ENCODE data around the gene DMXL2.

The DMXL2 gene

GRCh38 chr15:51641490-51642130 lies 19.0 kb upstream of the DMXL2 start:
- no peak overlapping the region for H3K27ac ChIP-seq
- no peak for TF ChIP-seq CTCF (conservative IDR thresholded peaks at IDR 0.05)

- no peak overlapping the region for H3K27ac ChIP-seq
- no peak for TF ChIP-seq CTCF (conservative IDR thresholded peaks at IDR 0.05)
Observed at GRCh38 chr15:51634591-51635198, 12.1 kb upstream of the DMXL2 start.

DNA sequence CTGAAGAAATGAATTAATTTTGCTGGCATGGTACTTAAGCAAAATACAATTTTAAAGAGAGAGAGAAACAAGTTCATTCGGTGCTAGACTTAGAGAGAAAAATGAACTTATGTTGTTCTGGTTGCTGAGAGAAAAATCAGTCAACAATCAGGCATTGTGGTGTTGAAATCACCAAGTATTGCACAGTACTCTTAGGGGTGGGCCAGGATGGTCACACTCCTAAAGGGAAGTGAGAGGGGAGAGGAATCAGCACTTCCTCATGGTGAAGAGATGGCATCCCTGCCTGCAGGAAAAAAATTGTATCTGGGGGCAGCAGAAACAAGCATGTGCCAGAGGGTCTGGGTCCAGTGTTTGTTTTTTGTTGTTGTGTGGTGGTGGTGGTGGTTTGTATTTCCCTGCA lies 7.0 kb upstream of the DMXL2 start:
- no peak overlapping the region for H3K27ac ChIP-seq
- TF ChIP-seq CTCF (conservative IDR thresholded peaks at IDR 0.05), result no peak

- H3K27ac ChIP-seq, result no peak overlapping the region
- no peak for TF ChIP-seq CTCF (conservative IDR thresholded peaks at IDR 0.05)
Observed at GRCh38 chr15:51625236-51625635, 2.7 kb upstream of the DMXL2 start.

GRCh38 chr15:51624022-51624421 lies 1.5 kb upstream of the DMXL2 start:
- TF ChIP-seq CTCF (conservative IDR thresholded peaks at IDR 0.05), result no peak
- H3K27ac ChIP-seq, result peak overlapping the region; percentile 89

GRCh38 chr15:51623386-51623938 lies 891 bp upstream of the DMXL2 start:
- H3K27ac ChIP-seq, result peak overlapping the region; percentile 89
- no peak for TF ChIP-seq CTCF (conservative IDR thresholded peaks at IDR 0.05)

DNA sequence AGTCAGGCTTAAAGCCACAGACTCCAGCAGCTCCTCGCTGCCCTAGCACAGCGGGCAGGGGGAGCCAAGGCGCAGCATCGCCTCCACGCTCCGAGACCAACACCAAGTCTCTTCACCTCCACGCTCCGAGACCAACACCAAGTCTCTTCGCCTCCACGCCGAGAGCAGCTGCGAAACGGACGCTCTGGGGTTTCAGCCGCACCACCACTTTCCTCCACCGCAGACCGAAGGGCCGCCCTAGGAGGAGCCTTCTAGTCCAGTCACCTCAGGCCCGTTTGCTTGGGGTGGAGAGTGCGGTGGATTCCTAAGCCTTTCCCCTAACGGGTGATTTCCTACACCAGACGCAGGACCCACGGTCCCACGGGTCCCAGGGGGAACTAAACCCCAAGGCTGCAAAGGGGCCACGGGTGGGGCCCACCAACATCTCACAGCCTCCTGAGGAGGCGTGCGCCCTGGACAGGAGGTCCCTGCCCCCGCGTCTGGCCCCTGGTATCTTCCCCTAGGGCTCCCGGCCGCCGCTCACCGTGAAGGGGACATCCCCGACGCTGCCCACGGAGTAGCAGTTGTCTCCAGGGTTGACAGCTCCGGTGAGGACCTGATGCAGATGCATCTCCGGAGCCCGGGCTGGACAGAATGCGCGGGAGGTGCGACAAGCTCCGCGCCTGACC lies 501 bp downstream of the DMXL2 start:
- H3K27ac ChIP-seq, result peak overlapping the region; percentile 89
- TF ChIP-seq CTCF (conservative IDR thresholded peaks at IDR 0.05), result peak; percentile 13; the same call in 1 of the 2 replicates

Data from VCaP (cell line).